Activated CD4-positive, alpha-beta T cell treated with anti-CD3 and anti-CD28 coated beads, Interleukin-2, amount 50 U/mL, for 16 hours (primary cell): Measurements from ENCODE around the gene SLC25A30.

Source experiments
- DNase-seq: peaks from one replicate; pipeline ENCODE4 v3.0.0-alpha.2; 2020

SLC25A30 gene

GRCh38 chr13:45417790-45418534, at the start of gene SLC25A30:
Gene SLC25A30 (minus strand): TSS chr13:45418373. CDS start chr13:45411425, 6,948 bp downstream.
- DNase-seq = peak; percentile 93

GRCh38 chr13:45466359-45466758, 48.2 kb upstream of the SLC25A30 start:
- no peak for DNase-seq

DNA sequence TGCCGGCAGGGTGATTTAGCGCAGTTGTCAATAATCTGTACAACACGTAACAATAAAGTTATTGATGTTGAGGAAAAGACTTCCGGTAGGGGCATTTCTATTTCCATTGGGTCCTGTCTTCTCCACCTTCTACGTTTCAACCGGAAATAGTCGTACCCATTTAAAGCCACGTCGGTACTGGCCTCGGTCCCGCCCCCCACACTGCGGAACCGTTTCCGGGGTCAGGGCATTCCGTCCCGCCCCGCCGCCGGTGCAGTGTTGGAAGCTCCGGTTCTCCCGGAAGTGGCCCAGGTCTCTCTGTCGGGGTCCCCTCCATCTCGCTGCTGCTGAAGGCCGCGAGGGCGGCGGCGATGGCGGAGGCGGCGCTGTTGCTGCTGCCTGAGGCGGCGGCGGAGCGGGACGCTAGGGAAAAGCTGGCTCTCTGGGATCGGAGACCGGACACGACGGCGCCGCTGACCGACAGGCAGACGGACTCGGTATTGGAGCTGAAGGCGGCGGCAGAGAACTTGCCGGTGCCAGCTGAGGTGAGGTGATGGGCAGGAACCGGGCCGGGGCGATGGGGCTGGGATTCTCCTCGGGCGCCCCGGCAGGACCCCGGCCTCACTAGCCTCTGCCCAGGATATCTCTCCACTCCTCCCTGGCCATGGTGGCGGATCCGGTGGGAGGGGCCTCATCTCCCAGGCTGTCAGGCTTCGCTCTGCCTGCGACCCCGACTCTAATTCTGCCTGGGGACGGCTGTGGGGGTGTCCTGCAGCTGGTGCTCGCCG, 46.7 kb upstream of the SLC25A30 start, which contains the start of gene COG3:
Gene COG3, plus strand, starts transcription at position 253 of the 767 bp plus-strand sequence. Its CDS starts 98 bp downstream, at position 351.
- DNase-seq = peak; percentile 97

- no peak for DNase-seq
Observed at GRCh38 chr13:45464141-45464686, 46.0 kb upstream of the SLC25A30 start.

- no peak for DNase-seq
Observed at GRCh38 chr13:45456196-45456972, 38.2 kb upstream of the SLC25A30 start.

DNA sequence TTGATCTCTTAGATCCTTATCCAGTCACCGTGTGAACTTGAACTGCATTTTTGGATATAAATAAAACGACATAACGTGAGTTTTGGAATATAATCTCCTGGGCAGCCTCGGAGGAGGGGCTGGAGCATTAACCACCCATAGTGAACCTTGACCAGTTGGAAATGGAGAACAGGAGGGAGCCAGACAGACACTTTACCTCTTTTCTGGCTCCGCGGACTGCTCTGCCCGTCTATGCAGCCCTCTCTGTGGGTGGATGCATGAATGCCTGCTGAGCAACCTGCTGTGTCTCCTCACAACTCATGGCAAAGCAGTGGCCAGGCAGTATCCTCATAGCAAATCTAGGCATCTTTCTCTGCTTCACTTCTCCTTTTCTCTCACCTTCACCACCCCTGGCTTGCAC, 36.0 kb upstream of the SLC25A30 start:
- DNase-seq = no peak

DNA sequence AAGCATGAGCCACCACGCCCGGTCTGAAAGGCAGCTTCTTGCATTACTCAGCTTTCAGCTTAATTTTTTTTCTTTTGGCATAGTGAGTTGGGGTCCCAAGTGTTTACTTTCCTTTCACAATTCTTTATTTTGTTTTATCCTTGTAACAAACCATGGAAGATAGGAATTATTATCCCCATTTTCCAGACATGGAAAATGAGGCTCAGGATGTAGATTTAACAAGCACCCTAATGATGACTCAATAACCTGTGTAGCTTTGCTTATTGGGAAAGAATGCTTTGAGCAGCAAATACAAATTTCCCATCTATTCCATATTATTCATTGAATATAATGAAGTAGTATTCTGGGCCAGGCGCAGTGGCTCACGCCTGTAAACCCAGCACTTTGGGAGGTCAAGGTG, 33.1 kb upstream of the SLC25A30 start:
- no peak for DNase-seq

DNA sequence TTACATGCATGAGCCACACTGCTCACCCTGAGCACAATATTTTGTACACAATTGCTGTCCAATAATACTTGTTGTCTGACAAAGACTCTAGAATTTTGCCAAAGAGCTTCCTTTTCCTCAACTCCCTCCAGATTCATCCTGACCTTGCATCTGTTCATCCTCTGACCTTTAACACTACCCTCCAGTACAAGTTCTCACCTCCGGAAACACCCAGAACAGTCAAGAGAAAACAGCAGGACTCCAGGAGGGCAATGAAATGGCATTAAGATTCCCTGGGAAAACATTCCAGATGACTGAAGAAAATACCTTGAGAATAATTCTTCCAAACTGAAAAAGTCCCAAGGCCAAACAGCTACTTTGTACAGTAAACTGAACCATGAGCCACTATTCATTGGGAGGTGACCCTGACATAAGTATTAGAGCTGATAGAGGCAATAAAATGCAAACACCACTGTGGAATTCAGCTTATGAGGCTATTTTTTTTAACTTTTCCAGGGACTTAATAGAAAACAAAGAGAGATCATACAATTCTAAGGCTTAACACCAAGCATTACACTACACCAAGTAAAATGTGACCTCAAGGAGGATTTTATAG, 30.9 kb upstream of the SLC25A30 start:
- DNase-seq = no peak

GRCh38 chr13:45447050-45447661, 29.0 kb upstream of the SLC25A30 start:
- no peak for DNase-seq

DNA sequence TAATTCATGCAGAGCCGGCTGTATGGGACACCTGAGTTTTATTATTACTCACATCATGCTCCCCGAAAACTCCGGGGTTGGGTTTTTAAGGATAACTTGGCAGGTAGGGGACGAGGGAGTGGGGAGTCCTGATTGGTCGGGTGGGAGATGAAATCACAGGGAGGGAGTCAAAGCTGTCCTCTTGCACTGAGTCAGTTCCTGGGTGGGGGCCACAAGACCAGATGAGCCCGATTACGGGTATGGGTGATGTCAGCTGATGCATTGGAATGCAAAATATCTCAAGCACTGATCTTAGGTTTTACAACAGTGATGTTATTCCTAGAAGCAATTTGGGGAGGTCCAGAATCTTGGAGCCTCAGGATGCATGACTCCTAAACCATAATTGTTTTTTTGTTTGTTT, 28.0 kb upstream of the SLC25A30 start:
- DNase-seq = no peak

GRCh38 chr13:45445053-45445452, 26.9 kb upstream of the SLC25A30 start:
- no peak for DNase-seq

- peak; percentile 63 for DNase-seq
Observed at GRCh38 chr13:45441633-45442032, 23.5 kb upstream of the SLC25A30 start.

- no peak for DNase-seq
Observed at GRCh38 chr13:45439781-45440462, 21.7 kb upstream of the SLC25A30 start.

GRCh38 chr13:45439008-45439407, 20.8 kb upstream of the SLC25A30 start:
- DNase-seq = peak; percentile 37

DNA sequence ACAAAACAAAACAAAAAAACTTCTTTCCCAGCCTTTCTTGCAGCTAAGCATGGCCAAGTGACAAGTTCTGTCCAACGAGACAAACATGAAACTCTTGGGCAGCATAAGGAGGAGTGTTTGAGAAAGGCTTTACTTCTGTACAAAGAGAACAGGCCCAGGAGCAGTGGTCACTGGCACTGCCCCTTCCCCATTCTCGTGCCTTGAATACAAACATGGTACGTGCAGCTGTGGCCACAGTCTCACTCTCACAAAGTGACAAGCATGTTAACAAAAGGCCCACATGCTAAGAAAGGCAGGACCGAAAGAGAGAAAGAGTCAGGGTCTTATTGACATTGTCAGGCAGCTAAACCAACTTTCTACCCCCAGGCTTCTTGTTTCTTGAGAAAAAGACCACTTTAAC, 19.8 kb upstream of the SLC25A30 start:
- no peak for DNase-seq

DNA sequence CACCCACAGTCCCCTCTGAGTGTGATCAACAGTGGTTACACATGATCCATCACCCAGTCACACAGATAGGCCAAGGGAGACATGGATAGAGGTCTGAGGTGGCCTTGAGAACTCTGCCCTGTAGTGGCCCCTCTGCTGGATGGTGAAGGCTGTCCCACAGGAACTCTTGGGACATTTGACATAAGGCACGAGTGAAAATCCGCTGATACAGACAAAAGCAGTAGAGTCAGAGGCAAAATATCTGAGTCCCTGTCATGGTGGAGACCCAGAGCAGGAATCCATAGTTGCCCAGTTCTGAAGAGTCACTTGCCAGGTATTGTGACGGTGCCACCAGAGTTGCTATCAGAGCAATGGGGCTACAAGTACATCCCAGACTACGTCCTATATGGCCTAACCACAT, 18.8 kb upstream of the SLC25A30 start:
- DNase-seq = no peak

DNA sequence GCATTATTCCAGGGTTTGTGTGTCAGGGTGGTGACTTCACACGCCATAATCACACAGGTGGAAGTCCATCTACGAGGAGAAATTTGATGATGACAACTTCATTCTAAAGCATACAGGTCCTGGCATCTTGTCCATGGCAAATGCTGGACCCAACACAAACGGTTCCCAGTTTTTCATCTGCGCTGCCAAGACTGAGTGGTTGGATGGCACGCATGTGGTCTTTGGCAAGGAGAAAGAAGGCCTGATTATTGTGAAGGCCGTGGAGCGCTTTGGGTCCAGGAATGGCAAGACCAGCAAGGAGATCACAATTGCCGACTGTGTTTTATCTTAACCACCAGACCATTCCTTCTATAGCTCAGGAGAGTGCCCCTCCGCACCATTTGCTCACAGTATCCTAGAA, 18.2 kb upstream of the SLC25A30 start:
- no peak for DNase-seq

GRCh38 chr13:45434556-45435371, 16.6 kb upstream of the SLC25A30 start:
- no peak for DNase-seq

DNA sequence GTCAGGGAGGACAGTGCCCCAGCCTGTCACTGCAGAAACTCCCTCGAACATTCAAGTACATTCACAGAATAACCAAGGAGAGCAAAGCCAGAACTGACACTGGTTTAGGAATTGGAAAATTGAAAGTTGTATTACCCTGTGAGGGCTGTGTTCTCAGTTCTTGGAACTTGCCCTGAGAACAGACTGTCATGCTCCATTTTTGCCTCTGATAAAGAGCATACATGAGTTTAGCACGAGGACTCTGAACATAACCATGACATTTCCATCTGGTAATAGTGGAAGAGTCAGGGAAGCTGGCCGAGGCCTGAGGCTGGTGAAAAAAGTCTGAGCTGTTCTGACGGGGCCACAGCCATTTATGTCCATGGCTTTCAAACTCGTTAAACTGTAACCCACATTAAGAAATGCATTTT, 15.2 kb upstream of the SLC25A30 start:
- no peak for DNase-seq

- no peak for DNase-seq
Observed at GRCh38 chr13:45432737-45433380, 14.7 kb upstream of the SLC25A30 start.
